HG02588 (cell line): ENCODE results near the gene BMP7.

Source experiments
- ATAC-seq: cut with Tn5 transposase; IDR thresholded peaks from one replicate; pipeline ENCODE4 v1.9.1; 2021; ENCODE audit warnings: mild to moderate bottlenecking, moderate library complexity; ENCODE audit not compliant: unreplicated experiment

Gene BMP7

DNA sequence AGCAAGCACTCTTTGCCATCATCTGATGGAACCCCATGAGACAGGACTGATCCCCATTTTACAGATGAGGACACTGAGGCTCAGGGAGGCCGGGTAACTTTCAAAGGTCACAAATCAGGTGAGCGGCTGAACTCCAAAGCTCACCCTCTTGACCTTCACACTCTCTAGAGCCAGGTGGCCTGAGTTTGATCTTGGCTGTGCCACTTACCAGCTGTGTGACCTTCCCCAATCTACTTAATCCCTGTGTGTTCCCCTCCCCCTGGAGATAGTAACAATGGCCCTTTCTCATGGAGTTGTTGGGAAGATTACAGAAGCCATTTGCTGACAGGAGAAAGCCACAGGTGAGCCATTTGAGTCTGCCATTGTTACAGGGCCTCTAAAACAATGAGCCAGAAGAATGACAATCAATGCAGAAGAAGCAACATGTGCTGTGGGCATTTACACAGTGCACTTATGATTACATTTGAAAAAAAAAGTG is 34.5 kb downstream of the BMP7 start:
- no peak for ATAC-seq

DNA sequence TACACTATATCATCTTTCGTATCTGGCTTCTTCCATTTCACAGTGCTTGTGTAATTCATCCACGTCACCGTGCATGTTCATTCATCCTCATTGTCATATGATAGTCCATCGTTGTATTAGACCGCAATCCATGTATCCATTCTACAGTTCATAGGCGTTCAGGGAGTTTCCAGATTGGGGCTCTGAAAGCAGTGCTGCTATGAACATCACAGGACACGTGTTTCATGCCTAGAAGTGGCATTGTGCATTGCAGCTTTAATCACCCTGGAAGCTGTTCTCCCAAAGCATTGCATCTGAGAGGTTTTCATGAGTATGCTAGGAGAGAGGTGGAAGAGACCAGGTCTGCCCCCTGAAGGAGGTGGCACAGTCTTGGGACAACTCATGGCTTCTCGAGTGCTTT is 35.3 kb downstream of the BMP7 start:
- no peak for ATAC-seq

DNA sequence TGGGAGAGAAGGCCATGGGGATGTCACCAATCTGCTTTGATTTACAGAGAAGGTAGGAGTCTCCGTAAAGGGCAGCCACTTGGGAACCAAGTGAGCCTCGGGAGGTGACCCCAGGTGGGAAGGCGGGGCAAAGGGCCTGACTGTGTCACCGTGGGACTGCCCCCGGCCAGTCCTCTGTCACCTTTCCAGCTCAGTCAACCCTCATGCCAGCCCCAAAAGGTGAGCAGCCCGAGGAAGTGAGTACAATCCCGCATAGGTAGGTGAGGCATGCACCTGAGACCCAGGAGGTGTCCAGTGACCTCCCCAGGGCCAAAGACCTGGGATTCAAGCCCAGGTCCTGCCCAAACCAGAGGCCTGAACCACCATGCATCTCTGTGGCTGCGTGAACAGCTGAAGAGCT is 36.2 kb downstream of the BMP7 start:
- ATAC-seq = no peak

DNA sequence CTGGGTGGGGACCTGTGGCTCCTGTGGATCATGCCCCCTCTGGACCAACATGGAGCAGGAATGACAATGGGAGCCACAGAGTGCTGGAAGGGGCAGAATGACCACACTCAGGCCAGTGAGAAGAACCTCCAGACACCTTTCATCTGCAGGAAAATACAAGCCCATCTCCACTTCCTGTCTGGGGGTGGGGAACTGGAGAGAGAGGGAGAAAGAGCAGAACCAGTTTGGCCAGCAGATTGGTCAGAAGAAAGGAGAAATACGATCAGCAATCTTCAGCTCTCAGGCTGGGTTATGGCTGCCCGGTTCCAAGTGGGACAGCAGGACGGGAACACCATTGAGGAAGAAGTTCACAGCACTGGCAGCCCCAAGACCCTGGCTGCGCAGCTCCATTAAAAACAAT is 37.0 kb downstream of the BMP7 start:
- ATAC-seq = no peak

DNA sequence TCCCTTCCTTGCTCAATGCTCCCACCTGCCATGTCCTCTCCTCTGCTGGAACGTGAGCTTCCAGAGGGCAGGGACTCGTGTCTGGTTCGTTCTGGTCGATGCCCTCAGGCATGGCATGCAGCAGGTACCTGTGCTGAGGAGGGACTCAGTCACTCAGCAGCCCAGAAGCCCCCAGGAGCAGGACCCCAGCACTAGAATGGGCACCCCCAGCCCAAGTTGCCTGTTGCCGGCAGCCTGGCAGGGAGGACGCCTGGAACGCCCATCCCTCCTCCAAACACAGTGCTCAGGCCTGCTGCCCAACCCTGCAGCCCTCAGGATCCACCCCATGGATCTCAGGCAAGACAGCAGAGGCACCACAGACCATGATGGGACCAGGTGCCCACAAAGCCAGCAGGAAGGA is 40.6 kb downstream of the BMP7 start:
- no peak for ATAC-seq

DNA sequence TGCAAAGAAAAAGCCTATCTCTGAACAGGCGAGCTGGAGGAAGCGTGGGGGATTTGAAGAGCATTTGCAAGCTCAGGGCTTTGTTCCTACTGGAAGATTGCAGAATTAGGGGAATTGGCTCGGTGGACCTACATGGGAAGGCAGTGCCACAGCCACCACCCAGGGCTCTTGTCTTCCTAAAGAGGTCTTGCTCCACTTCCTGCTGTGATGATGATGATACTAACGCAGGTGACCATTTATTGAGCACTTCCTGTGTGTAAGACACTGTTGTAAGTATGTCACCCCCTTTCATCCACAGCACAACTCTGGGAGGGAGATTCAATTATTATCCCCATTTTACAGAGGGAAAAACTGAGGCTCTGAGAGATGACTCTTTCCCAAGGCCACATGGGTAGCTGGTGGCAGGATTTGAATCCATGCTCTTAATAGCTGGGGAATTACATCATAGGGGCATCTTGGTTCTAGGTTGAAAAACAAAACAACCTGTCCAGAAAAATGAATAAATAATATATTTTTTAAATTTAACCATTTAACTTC is 41.2 kb downstream of the BMP7 start:
- ATAC-seq = no peak

DNA sequence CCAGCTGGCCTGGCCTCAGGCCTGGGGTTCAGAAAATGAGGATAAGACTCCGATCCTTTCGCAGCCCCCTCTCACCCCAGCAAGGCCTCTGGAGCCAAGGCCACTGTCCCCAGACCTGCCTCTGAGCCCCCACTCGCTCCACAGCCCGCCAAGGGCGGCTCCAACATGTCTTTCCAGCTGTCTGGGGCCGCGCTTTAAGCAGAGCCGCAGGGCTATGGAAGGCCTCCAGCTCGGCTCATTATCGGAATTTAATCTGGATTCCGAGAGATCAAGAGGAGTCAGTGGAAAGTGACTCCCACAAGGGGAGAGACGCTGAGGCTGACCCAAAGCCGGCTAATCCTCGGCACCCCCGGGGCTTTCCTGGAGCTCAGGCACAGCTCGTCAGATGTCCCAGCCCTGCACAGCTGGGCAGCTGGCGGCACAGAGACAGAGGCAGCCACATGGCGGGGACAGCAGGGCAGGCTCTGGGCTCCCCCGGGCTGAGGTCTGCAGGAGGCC is 41.8 kb downstream of the BMP7 start:
- ATAC-seq = no peak

DNA sequence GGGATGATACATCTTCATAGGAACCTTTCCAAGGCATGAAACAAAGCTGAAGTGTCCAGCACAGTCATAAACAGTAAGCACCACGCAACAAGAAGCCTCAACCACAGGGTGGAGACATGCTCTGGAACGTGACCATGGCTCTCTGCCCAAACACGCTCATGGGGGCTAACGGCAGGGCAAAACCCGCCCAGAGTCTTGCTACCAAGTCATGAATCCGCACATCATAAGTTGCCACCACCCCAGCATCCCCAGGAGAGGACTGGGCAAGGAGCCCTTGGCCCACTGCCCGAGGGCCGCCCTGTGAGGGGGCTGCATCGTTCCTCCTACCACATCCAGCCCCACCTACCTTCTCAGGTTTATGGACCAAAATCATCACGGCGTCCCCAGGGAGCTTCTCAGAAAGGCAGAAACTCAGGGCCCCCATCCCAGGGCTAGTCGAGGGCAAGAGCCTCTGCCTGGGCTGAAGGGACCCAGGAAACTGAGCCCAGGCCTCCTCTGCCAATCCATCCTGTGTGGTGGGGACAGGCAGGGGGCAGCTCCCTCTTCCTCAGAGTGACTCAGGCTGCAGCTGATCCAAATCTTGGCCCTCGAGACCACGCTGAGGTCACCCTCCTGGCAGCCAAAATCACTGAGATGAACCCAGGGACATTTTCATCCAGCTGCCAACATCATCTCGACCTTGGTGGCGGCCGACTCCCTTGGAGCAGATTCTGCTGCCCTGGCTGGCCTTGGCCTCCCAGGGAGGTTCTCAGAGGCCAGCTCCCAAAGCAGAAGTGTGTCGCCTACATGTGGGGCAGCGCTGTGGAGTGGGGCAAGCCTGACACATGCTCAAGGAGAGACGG is 42.6 kb downstream of the BMP7 start:
- no peak for ATAC-seq

DNA sequence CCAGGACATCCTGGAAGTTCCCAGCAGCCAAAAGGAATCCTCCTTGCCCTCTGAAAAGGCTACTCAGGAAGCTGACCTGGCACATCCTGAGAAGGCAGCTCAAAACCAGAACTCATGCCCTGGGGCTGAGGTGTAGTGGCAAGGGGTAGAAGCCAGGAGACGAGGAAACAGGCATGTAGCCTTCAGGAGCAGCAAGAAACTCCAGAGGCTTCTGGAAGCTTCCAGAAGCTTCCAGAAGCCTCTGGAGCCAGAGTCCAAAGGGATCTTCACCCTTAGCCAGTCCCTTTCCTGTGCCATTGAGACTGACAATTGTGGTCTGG is 43.9 kb downstream of the BMP7 start:
- no peak for ATAC-seq

DNA sequence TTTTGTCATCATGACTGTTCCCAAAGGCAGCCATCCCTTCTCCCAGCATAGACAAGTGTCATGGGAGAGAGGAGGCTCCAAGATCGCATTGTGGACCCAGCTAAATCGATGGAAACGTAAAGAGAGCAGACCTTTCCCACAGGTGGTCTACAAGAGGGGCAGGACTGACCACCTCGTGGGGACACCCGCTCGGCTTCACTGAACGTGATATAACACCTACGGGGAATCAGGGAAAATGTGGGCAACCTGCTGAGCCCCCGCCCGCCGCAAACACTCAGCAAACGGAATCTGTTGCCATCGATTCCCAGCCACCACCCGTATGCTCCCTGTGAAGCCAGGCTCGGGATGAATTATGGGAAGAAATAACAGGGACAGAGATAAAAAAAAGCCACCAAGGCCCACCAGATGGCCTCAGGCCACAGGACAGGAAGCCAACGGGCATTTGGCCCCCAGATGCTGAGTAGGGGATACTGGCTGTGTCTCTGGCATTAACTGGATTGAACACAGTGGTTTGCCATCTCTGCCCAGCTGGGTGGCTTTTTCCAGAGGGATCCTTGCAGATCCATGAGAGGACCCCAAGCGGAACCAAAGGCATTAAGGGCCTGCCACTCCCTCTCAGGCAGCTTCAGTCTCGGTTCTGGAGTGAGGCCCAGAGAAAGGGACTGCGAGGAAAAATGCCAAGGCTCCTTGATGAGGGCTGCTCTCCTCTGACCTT is 44.4 kb downstream of the BMP7 start:
- ATAC-seq = no peak

DNA sequence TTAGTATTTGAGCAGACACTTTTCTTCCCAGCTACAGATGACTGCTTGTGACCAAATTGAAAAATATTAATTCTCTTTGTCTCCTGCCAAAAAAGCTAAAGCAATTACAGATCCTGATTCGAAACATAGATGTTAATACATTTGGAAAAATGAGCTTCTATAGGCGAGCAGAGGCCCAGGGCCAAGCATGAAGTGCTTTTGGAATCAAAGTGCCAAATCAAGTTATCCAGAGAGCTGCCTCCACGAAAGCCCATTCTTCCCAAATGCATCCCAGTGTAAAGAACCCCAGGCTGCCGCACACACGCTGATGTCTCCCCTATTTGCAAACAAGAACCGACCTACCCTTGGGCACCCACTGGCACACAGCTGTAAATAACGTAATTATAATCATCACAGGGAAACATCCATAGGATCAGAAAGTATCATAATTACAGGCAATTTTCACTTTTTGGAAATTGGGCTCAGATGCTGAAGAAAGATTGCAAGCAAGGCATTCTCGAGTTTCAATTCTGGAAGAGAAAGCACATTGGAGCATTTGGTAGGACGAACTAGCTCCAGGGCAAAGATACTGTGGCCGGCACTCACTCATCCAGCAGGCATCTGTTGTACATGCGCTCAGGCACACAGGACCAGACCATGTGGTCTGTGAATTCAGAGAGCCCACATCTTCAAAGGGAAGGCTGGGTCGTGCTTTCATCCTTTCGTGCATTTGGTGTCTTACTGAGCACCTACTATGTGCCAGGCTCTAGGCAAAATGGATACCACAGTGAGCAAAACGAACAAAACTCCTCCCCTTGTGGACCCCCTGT is 45.9 kb downstream of the BMP7 start:
- ATAC-seq = no peak

DNA sequence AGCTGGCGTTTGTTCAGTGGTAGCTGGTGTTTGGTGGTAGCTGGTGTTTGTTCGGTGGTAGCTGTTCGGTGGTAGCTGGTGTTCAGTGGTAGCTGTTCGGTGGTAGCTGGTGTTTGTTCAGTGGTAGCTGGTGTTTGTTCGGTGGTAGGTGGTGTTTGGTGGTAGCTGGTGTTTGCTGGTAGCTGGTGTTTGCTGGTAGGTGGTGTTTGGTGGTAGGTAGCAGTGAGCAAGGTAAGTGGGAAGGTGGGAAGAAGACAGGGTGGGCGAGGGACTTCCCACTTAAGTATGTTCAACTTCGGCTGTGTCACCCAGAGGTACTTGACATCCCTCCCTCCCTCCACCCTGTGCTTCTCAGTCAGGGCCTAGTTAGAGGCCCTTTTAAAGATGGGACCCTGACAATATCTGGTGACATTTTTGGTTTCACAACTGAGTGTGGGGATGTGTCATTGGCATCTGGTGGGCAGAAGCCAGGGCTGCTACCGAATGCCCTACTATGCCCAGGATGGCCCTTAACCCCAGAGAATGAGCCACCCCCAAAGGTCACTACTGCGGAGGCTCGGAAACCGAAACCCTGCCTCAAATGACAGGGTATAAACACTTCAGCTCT is 47.3 kb downstream of the BMP7 start:
- ATAC-seq = no peak

DNA sequence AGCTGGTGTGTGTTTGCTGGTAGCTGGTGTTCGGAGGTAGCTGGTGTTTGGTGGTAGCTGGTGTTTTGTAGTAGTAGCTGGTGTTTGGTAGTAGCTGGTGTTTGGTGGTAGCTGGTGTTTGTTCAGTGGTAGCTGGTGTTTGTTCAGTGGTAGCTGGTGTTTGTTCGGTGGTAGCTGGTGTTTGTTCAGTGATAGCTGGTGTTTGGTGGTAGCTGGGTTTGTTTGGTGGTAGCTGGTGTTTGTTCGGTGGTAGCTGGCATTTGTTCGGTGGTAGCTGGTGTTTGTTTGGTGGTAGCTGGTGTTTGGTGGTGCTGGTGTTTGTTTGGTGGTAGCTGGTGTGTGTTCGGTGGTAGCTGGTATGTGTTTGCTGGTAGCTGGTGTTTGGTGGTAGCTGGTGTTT is 48.0 kb downstream of the BMP7 start:
- no peak for ATAC-seq

DNA sequence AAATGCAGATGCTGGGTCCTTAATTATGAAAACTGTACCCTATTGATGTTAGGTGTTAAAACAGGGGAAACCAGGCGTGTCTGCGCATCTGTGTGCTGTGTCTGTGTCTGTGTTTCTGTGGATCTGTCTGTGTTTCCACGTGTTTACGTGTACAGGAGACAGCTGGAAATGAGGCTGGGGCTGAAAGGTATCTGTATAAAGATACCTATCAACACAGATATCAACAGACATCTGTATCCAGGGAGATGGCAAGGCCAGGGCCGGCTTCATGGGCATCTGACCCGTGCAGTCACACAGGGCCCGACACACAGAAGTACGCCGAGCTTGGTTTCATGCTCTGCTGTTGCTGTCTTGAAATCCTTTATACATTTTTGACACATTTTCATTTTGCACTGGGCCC is 48.6 kb downstream of the BMP7 start:
- ATAC-seq = no peak

DNA sequence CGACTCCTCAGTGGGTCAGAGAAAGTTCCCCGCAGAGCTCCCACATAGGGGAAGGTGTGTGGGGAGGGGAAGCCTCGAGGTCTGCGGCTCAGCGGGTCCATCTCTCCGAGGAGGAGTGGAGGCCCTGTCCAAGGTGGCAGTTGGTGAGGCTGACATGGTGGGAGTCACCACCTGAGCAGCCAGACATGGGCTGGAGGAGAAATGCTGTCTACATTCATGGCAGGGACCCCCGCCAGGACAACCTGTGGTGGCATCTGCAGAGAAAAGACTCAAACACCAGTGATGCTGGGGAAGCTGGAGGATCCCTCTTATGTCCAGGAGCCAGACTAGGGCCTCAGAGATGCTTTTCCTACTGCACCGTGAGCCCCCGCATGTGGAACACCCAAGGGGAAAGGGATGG is 49.8 kb downstream of the BMP7 start:
- ATAC-seq = no peak

DNA sequence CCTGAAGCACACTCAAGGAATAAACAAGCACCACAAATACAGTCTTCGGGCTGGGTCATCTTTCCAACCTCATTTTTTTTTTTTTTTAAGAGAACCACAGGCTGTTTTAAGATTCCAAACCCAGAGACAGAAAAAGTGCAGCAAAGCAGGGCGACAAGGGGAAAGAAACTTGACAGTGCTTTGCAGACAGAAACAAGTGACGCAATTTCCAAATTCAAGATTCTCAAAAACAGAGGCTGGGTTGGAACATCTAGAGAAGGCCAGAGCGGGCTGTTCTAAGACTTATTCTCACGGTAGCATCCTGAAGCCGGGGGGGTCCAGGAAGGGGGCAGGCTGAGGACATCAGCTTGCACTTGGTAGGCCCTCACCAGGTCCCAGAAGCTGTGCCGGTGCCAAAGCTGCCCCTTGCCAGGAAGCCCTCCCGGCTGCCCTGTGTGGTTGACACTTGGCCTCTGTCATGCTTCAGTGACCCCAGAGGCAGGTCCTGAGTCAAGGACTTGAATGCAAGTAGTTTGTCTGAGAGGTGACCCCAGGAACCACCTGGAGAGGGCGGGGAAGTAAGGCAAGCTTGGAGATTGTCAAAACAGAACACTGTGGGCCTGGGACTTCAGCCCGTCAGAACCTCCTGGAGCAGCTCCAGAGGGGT is 50.5 kb downstream of the BMP7 start:
- ATAC-seq = no peak

DNA sequence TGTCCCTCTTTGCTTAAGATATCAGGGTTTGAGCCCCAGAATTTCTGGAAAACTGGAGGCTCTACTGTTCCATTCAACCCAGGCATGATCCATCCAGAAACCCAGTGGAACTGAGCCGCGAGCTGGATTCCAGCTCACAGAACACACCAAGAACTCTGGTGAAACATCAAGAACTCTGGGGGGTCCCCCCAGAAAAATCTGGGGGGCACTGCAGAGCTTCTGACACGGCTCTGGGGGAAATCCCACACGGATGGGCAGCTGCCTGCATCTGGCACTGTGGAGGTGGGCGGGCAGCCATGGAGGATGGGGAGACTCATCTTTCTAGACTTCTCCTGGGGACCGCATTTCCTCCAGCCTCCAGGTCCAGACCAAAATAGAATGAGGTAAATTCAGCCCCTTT is 51.0 kb downstream of the BMP7 start:
- no peak for ATAC-seq

DNA sequence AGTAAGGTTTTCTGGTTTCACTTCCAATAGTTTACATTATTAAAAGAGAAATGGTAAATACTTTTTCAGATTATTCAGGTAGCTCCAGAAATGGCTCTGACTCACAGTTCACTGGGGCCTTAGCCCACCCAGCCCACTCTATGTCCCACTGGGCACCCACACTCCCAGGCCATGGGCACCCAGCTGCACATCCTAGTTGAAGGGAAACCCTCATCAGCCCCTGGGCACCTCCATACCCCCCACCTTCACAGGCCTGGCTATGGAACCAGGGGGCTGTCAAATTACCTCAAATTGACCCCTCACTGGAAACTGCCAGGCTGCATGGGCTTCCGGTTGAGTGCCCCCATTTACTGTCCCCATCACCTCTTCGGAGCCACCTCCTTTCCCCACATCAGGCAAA is 51.5 kb downstream of the BMP7 start:
- no peak for ATAC-seq

DNA sequence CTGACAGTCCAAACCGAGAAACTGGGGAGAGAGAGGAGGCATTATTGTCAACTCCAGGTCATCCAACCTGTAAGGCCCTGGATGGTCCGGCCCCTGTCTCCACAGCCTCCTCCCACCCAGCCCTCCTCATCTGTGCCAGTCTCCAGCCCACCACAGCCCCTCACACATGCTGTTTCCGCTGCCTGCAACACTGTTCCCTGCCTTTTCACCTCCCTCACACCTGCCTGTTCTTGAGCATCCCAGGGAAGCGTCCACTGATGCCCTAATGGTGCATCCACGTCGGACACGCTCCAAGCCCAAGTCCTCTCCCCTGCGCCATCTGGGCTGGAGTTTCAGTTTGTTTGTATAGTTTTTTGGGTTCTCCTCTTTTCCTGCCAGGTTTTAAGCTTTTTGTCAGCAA is 52.0 kb downstream of the BMP7 start:
- no peak for ATAC-seq

DNA sequence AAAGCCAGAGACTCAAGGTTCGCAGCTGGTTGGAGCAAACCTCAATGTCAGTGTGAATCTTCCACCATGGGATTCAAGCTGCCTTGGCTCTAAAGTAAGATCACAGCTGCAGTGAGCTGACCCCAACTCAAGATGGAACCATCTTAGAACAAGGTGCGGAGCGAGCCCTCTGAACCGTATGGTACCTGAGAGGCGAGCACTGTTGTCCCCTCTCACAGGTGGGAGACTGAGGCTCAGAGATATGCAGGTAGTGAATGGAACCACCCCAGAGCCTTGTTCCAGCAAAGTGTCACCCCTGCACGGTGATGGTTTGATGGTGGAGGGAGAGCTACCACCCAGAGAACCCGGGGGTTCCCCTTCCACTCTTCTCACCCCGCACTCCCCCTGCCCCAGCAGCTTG is 52.5 kb downstream of the BMP7 start:
- no peak for ATAC-seq
